ENCODE measurements around the gene M6PR.

DNA sequence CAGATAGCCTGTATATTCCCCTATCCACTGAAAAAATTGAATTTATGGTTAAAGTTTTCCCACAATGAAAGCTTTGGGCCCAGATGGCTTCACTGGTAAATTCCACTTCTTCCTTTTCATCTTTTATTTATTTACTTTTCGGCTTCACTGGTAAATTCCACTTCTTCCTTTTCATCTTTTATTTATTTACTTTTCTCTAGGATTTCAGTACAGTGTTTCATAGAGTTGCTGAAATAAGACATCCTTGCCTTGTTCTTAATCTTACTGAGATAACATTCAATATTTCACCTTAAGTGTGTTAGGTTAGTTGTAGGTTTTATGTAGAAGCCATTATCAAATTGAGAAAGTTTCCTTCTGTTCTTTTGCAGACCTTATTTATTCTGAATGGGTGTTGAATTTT, 21.0 kb upstream of the M6PR start:
- TF ChIP-seq, protein P1, sequence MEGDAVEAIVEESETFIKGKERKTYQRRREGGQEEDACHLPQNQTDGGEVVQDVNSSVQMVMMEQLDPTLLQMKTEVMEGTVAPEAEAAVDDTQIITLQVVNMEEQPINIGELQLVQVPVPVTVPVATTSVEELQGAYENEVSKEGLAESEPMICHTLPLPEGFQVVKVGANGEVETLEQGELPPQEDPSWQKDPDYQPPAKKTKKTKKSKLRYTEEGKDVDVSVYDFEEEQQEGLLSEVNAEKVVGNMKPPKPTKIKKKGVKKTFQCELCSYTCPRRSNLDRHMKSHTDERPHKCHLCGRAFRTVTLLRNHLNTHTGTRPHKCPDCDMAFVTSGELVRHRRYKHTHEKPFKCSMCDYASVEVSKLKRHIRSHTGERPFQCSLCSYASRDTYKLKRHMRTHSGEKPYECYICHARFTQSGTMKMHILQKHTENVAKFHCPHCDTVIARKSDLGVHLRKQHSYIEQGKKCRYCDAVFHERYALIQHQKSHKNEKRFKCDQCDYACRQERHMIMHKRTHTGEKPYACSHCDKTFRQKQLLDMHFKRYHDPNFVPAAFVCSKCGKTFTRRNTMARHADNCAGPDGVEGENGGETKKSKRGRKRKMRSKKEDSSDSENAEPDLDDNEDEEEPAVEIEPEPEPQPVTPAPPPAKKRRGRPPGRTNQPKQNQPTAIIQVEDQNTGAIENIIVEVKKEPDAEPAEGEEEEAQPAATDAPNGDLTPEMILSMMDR (IDR thresholded peaks at IDR 0.05) = no peak
- TF ChIP-seq POLR2A (IDR thresholded peaks at IDR 0.05; ENCODE audit: low read depth) (no peak), POLR2AphosphoS5 (IDR thresholded peaks at IDR 0.05) (no peak)
